GM18505 (cell line): ENCODE results near the gene SYTL4.

ENCODE experiments used
- ATAC-seq: cut with Tn5 transposase; IDR thresholded peaks from one replicate; pipeline ENCODE4 v1.9.1; 2021; ENCODE audit not compliant: unreplicated experiment
- POLR2A ChIP-seq: IDR thresholded peaks from 4 replicates; pipeline ENCODE4 v1.6.1; 2011; ENCODE audit warnings: borderline replicate concordance; ENCODE audit not compliant: insufficient read depth, insufficient read length; ENCODE audit errors: extremely low read depth

Gene SYTL4

DNA sequence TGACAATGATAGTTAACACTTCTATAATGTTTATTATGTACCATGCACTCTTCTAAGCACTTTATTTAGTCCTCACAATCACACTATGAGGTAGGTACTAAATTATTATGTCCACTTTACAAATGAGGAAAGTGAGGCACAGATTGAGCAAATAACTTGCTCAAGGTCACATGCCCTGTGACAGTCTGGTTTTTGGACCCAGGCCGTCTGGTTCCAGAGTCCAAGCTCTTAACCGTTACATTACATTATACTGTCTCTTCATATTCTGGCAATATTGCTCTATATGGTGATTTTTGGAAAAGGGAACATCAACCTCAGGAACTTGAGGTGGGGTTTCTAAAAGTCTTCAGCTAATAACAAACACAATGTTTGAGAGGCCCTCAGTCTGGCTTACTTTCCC lies 12.8 kb downstream of the SYTL4 start:
- ATAC-seq, result no peak
- no peak for TF ChIP-seq POLR2A

GRCh38 chrX:100717363-100717762 lies 14.6 kb downstream of the SYTL4 start:
- TF ChIP-seq POLR2A, result no peak
- no peak for ATAC-seq

DNA sequence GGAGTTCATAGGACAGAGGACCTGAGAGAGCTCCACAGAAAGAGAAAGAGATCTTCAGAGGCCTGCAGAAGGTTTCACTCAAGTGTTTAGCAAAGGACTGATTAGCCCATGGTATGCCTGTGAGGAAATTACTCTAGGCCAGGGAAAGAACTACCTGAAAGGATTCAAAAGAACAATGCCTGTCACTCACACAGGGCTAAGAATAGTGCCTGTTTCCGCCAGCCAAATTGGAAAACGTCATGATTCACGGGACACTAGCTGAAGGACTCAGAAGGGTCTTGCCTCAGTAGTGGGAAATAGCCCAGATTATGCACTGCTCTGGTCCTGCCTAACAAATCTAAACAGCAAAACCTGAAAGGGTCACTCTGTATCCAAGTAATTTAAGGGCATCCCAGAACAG lies 21.1 kb downstream of the SYTL4 start:
- ATAC-seq, result no peak
- TF ChIP-seq POLR2A, result no peak

- TF ChIP-seq POLR2A, result no peak
- no peak for ATAC-seq
Observed at GRCh38 chrX:100704581-100705203, 27.2 kb downstream of the SYTL4 start.

DNA sequence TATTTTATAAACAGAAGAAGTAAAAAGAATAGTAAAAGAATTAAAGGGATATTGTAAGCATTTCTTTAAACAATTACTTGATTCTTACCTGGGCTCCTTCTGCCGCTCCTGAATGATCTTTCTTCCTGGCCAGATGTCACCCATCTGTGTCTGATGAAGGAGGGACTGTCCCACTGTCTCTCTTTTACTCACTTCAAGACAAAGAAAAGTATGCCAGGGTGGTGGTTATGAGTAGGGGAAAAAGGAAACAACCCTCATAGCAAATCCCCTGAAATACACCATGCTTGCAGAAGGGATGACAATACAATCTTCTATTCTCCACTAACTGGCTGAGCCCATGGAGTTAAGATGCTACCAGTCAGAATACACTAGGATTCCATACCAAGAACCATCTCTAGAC lies 31.1 kb downstream of the SYTL4 start:
- TF ChIP-seq POLR2A, result no peak
- no peak for ATAC-seq

DNA sequence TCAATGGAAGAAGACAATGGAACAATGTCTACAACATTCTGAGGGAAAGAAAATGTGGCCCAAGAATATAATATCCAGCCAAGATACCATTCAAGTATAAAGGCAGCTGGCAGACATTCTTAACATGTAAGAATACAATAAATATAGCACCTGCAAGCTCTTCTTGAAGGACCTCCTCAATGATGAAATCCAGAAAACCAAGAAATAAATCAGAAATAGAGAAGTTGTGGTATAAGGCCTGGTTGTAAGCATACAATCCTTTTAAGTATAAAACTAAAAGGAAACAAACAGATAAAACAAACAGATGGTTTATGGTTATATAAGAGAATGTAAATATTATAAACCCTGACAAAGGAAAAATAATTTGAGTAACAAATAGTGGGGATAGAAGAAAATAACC lies 33.4 kb downstream of the SYTL4 start:
- ATAC-seq, result no peak
- TF ChIP-seq POLR2A, result no peak

GRCh38 chrX:100696699-100697351 lies 35.1 kb downstream of the SYTL4 start:
- no peak for ATAC-seq
- no peak for TF ChIP-seq POLR2A

DNA sequence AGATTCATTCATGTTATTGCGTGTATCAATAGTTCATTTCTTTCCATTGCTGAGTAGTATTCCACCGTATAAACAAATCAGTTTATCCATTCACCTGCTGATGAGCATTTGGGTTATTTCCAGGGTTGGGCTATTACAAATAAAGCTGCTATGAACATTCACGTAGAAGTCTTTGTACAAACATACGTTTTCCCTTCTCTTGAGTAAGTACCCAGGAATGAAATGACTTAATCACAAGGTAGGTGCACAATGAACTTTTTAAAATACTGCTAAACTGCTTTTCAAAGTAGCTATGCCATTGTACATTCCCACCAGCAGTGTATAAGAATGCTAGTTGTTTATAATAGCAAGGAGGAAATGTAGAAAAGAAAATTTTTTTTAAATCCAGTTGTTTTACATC lies 35.9 kb downstream of the SYTL4 start:
- no peak for ATAC-seq
- no peak for TF ChIP-seq POLR2A

- TF ChIP-seq POLR2A, result no peak
- no peak for ATAC-seq
Observed at GRCh38 chrX:100695302-100695701, 36.6 kb downstream of the SYTL4 start.

- ATAC-seq, result peak; percentile 75
Observed at GRCh38 chrX:100687546-100687945, 44.4 kb downstream of the SYTL4 start.

DNA sequence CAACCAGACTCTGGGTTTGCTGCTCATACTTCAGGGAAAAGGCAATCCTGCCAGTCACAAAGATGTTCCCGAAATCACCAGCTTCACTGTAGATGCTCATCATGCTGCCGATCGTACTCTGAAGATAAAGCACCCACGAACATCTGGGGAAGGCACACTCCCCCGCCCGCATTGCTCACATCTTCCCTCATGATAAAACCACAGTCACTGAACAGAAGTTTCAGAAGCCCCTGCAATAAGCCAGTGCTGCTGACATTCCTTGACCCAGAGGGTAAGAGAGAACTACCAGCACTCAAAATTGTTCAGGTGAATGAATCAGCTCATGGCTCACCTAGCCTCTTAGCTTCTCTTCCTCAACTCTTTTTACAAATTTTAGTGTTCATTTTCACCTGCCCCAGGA lies 44.8 kb downstream of the SYTL4 start:
- peak; percentile 52 for ATAC-seq
- TF ChIP-seq POLR2A, result no peak

More at GRCh38 chrX:100687546-100687945, 44.4 kb downstream of the SYTL4 start:
- TF ChIP-seq POLR2A, result no peak

- ATAC-seq, result no peak
- no peak for TF ChIP-seq POLR2A
Observed at GRCh38 chrX:100685997-100686305, 46.0 kb downstream of the SYTL4 start.

DNA sequence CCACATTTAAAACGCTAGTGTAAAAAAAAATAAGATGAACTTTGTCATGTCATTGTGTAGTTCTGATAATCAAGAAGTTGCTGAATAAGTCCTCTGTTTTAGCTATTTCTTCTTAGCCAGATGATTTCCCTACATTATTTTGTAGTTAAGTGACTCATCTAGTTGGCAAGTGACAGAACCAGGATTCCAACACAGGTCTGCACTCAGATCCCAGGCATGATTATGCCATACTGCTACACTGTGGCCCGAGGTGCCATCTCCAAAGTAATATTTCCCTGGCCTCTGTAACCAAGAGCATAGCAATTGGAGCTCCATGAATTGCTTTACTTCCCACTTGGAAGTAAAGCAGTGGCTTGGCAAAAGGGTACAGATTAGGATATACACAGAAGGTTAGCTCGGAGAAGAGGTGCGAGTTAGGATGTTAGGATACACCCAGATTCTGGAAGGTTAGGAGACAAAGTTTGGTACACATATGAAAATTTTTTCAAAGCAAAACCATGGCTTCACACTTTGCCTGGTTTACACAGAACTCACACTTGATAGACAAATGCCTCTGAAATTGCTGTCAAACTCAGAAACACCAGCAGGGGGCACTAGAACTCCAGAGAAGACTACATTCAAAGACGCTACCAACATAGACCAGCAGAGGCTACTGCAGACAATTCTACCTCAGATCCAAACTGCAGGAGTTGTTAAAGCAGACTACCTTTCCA lies 46.5 kb downstream of the SYTL4 start:
- TF ChIP-seq POLR2A, result no peak
- peak; percentile 67 for ATAC-seq

DNA sequence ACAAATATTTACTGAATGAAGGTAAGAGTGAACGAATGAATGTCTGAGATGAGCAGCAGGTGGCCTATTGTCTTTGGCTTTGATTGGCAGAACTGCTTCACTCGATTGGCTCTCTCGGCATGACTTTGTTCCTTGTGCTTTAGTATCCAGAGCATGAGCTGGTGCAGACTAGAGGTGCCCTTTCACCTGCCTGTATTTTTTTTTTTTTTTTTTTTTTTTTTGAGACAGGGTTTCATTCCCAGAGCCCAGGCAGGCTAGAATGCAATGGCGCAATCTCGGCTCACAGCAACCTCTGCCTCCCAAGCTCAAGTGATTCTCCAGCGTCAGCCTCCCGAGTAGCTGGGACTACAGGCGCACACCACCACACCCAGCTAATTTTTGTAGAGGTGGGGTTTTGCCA lies 49.0 kb downstream of the SYTL4 start:
- no peak for TF ChIP-seq POLR2A

DNA sequence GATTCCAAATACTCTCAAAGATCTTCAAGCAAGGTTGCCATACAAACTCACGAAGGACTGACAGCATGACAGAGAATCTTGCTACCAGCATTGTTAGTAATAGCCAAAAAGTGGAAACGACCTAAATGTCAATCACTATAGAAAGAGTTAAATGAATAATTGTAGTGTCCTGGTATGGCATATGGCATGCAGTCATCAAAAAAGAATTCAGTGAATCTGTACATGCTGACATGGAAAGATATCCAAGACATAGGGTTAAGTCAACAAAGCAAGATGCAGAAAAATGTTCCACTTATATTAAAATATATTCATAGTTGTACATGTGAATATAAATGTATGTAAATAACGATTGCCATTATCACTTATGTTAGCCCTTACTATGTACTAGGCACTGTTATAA lies 50.3 kb downstream of the SYTL4 start:
- TF ChIP-seq POLR2A, result no peak
- ATAC-seq, result no peak

More for the DNA sequence above, 49.0 kb downstream of the SYTL4 start:
- no peak for ATAC-seq

DNA sequence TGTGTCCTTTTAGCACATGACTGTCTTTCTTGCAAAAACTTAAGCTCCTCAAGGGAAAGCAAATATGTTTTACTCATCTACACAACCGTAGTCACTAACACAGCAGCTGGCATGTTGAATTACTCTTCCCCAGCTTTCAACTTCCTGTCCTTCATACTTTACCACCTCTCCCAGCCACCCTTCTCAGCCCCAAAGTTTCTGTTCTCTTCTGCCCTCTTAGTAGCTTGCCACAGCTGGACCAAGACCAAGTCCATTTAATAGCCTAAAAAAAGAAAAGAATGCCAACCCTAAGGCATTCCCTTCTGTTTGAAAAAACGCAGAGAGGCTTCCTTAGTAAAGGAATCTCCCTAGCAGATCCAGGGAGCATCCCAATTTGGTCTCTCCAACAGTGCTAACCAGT lies 51.2 kb downstream of the SYTL4 start:
- TF ChIP-seq POLR2A, result no peak
- no peak for ATAC-seq
